ENCODE measurements around the gene EPHB1.

- no peak for TF ChIP-seq CTCF (IDR thresholded peaks at IDR 0.05)
- no peak for TF ChIP-seq POLR2AphosphoS5 (IDR thresholded peaks at IDR 0.05)
- no peak for TF ChIP-seq POLR2A (IDR thresholded peaks at IDR 0.05)
Measured at GRCh38 chr3:134972836-134973455, 177.9 kb downstream of the EPHB1 start.
